ENCODE data around the gene SERINC2. TPM values are rescaled to one million over a fixed set of nuclear protein-coding genes. Genes with fewer than 3 reads are reported as not detected.

SERINC2 gene
- total and polyA plus RNA-seq, 8 donors = 12.3 to 114 (median 66.0) TPM

DNA sequence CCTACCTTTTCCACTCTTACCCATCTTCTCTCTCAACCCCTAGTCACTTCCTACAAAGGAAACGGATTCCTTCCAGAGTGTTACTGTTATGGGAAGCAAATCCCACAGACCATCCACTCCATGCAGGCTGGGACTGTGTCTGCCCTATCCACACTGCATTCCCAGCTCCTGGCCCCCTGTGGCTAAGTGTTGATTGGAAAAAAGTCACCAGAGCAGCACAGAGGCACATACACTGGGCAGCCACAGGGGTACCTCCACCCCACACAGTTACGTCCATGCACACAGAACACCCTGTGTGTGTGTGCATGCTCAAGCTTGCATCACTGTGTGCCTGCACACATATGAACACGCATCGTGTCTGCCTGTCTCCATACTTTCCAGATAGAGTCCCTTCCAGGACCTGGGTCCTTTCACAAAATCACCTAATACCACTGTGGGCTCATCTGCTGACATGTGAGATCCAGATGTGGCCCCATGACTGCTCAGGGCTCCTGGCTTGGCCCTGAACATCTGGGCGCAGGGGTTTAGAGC is 4.2 kb upstream of the SERINC2 start:
- no peak for TF ChIP-seq EP300 (IDR thresholded peaks at IDR 0.05)
- TF ChIP-seq, protein P1, sequence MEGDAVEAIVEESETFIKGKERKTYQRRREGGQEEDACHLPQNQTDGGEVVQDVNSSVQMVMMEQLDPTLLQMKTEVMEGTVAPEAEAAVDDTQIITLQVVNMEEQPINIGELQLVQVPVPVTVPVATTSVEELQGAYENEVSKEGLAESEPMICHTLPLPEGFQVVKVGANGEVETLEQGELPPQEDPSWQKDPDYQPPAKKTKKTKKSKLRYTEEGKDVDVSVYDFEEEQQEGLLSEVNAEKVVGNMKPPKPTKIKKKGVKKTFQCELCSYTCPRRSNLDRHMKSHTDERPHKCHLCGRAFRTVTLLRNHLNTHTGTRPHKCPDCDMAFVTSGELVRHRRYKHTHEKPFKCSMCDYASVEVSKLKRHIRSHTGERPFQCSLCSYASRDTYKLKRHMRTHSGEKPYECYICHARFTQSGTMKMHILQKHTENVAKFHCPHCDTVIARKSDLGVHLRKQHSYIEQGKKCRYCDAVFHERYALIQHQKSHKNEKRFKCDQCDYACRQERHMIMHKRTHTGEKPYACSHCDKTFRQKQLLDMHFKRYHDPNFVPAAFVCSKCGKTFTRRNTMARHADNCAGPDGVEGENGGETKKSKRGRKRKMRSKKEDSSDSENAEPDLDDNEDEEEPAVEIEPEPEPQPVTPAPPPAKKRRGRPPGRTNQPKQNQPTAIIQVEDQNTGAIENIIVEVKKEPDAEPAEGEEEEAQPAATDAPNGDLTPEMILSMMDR (IDR thresholded peaks at IDR 0.05) = no peak
- no peak for TF ChIP-seq POLR2A (IDR thresholded peaks at IDR 0.05)
- no peak for TF ChIP-seq POLR2AphosphoS5 (IDR thresholded peaks at IDR 0.05)
- intact Hi-C loops (cut with DNase I; ENCODE audit: low total_unique reads) = no loop called here
- WGBS, 5 donors = 82 to 90% (median 88%) methylated on average over 5 of the region's 5 CpGs

DNA sequence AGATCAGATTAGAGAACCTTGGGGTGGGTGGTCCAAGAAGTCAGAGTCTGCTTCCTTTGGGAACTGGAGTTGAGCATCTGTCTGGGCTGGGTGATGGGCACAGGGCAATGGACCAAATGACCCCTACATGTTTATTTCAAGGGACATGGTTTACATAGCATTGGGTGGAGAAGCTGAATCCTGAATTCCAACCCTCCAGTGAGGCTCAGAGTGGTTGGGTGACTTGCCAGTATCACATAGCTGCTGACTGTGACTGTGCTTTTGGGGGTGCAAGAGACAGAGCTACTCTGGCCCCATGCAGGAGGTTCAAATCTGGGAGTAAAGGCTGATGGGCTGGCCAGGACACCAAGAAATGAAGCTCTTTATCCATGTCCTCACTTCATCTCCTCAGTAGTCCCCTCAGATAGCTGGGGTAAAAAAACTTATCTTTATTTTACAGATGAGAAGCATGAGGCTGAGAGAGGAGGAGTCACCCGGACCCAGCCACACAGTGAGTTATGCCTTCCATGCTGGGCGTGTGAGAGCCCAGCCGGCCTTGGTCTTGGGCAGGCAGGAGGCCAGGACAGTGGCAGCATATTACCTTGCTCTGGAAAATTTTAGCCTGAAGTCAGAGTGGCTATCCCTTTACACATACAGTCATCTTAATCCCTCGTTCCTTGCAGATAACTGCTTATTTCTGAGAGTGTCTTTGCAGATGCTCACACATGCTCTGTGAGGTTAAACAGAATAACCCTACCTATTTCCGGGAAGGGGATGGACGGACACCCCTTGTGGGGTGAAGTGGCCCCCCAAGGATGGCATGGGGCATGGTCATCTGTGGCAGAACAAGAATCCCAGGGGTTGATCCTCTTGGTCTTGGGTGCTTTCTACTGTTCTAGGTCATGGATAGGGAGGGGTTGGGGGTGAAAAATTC is 2.8 kb upstream of the SERINC2 start:
- H3K27me3 ChIP-seq = peaks cover 0 to 37% (median 10%) of the 10 kb centered on the region in 3 donors
- H3K4me3 ChIP-seq = no peak overlapping the region
- DNase-seq = no peak
- TF ChIP-seq EP300 (IDR thresholded peaks at IDR 0.05) (no peak), POLR2AphosphoS5 (IDR thresholded peaks at IDR 0.05) (no peak), POLR2A (IDR thresholded peaks at IDR 0.05) (no peak)
- TF ChIP-seq, protein P1 (IDR thresholded peaks at IDR 0.05) = no peak
- no peaks in the 10 kb centered on the region for H3K36me3 ChIP-seq
- intact Hi-C loops (cut with DNase I; ENCODE audit: low total_unique reads) = no loop called here
- peaks cover 5 to 27% (median 22%) of the 10 kb centered on the region in 4 donors for H3K4me1 ChIP-seq
- WGBS, 5 donors = 60 to 74% (median 64%) methylated on average over 6 of the region's 6 CpGs
- no peak overlapping the region for H3K27ac ChIP-seq
- no peaks in the 10 kb centered on the region for H3K9me3 ChIP-seq

More for the DNA sequence above, 4.2 kb upstream of the SERINC2 start:
- no peaks in the 10 kb centered on the region for H3K36me3 ChIP-seq
- H3K9me3 ChIP-seq = no peaks in the 10 kb centered on the region
- H3K4me1 ChIP-seq = peaks cover 5 to 15% (median 13%) of the 10 kb centered on the region in 4 donors
- no peak overlapping the region for H3K27ac ChIP-seq
- peaks cover 0 to 37% (median 7%) of the 10 kb centered on the region in 3 donors for H3K27me3 ChIP-seq
- no peak overlapping the region for H3K4me3 ChIP-seq
- DNase-seq = no peak

DNA sequence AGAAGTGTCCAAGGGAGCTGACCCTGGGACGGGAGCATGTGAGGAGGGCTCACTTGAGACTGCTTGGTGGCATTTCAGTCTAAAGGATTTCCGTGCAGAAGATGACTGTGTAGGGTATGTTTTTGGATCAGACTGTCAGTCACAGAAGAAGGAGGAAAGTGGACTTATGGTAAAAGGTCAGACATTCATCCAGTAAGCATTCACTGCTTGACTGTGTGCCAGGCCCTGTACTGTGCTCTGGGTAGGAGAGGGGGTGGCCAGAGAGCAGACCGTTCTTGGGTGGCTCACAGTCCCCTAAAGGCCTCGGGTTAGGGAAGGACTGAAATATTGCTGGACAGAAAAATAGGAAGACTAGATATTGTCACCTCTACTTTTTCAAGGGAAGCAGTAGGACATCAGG is 2.1 kb upstream of the SERINC2 start:
- peaks cover 0 to 37% (median 10%) of the 10 kb centered on the region in 3 donors for H3K27me3 ChIP-seq
- H3K4me3 ChIP-seq = no peak overlapping the region
- peaks cover 5 to 33% (median 29%) of the 10 kb centered on the region in 4 donors for H3K4me1 ChIP-seq
- TF ChIP-seq, protein P1 (IDR thresholded peaks at IDR 0.05) = no peak
- TF ChIP-seq EP300 (IDR thresholded peaks at IDR 0.05) (no peak), POLR2A (IDR thresholded peaks at IDR 0.05) (no peak), POLR2AphosphoS5 (IDR thresholded peaks at IDR 0.05) (no peak)
- H3K9me3 ChIP-seq = no peaks in the 10 kb centered on the region
- no peaks in the 10 kb centered on the region for H3K36me3 ChIP-seq
- H3K27ac ChIP-seq = no peak overlapping the region
- no peak for DNase-seq
- 73 to 82% (median 74%) methylated on average over 4 of the region's 4 CpGs for WGBS, 5 donors
- intact Hi-C loops (cut with DNase I; ENCODE audit: low total_unique reads) = no loop called here

DNA sequence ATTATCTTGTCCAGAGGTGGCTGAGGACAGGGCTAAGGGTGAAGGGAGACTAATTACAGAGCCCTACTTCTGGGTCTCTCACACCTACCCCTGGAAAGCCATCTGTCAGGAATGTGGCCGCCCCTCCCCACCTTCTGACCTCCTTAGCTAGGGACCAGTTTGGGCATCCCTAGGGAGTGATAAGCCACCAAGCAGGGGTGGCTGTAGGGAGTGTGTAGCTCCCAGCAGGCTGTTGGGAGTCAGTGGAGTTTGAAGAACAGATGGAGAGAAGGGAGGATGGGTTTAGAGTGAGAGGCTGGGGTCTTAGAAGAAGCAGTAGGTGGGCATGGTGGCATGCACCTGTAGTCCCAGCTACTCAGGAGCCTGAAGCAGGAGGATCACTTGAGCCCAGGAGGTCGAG is 808 bp upstream of the SERINC2 start:
- peaks cover 9 to 47% (median 36%) of the 10 kb centered on the region in 4 donors for H3K4me1 ChIP-seq
- H3K9me3 ChIP-seq = no peaks in the 10 kb centered on the region
- peaks cover 0 to 37% (median 10%) of the 10 kb centered on the region in 3 donors for H3K27me3 ChIP-seq
- H3K27ac ChIP-seq = no peak overlapping the region
- intact Hi-C loops (cut with DNase I; ENCODE audit: low total_unique reads) = no loop called here
- DNase-seq = no peak
- WGBS, 5 donors = 38 to 75% (median 50%) methylated on average over 1 to 2 of the region's 2 CpGs
- peak overlapping the region in 3 of 4 donors; percentile 66 to 80 (median 75) for H3K4me3 ChIP-seq
- TF ChIP-seq EP300 (IDR thresholded peaks at IDR 0.05) (no peak), POLR2A (IDR thresholded peaks at IDR 0.05) (no peak)
- no peaks in the 10 kb centered on the region for H3K36me3 ChIP-seq
